ENCODE data around the gene MLH1. TPM values are rescaled to one million over a fixed set of nuclear protein-coding genes. Genes with fewer than 3 reads are reported as not detected.

The MLH1 gene
- total RNA-seq, 2 experiments from 2014 or later, result 94.2 to 102 TPM

DNA sequence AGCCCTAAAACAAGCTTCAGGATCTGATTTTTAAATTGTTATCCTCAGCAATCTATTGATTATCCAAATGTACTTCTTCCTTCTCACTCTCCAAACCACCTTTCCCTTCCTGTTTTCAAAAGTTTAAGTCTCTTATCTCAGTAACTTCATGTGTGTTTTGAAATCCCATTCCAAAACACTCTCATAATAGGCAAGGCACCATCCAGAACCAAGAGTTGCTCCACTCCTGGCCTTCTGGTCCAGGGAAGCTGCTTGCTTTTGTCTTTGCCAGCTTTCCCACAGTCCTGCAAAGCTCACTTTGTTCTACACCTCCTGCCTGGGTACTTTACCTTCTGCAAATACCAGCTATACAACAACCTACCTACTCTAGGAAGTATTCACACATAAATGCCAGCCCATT lies 63.5 kb downstream of the MLH1 start:
- no peaks in the 10 kb centered on the region for H3K79me2 ChIP-seq (ENCODE audit: insufficient read depth, low read depth, low read length)
- no peak for DNase-seq (ENCODE audit: low spot score)
- H3K9me2 ChIP-seq (ENCODE audit: insufficient read depth, low read length), result no peaks in the 10 kb centered on the region
- BruUV-seq (replicated peaks), result no TSS peak
- H3K27ac ChIP-seq (ENCODE audit: low read depth, low read length, poor library complexity, severe bottlenecking), result no peak overlapping the region
- H3K36me3 ChIP-seq (ENCODE audit: insufficient read depth, low read length), result peaks cover 71% of the 10 kb centered on the region
- no peaks in the 10 kb centered on the region for H4K20me1 ChIP-seq (ENCODE audit: insufficient read depth, low read length)
- TF ChIP-seq, protein P1, sequence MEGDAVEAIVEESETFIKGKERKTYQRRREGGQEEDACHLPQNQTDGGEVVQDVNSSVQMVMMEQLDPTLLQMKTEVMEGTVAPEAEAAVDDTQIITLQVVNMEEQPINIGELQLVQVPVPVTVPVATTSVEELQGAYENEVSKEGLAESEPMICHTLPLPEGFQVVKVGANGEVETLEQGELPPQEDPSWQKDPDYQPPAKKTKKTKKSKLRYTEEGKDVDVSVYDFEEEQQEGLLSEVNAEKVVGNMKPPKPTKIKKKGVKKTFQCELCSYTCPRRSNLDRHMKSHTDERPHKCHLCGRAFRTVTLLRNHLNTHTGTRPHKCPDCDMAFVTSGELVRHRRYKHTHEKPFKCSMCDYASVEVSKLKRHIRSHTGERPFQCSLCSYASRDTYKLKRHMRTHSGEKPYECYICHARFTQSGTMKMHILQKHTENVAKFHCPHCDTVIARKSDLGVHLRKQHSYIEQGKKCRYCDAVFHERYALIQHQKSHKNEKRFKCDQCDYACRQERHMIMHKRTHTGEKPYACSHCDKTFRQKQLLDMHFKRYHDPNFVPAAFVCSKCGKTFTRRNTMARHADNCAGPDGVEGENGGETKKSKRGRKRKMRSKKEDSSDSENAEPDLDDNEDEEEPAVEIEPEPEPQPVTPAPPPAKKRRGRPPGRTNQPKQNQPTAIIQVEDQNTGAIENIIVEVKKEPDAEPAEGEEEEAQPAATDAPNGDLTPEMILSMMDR (conservative IDR thresholded peaks at IDR 0.05; ENCODE audit: low read length), result no peak
- no peak for TF ChIP-seq EZH2phosphoT487 (IDR thresholded peaks at IDR 0.05; ENCODE audit: borderline replicate concordance, low read depth, low read length)
- no peaks in the 10 kb centered on the region for H3K9me3 ChIP-seq (ENCODE audit: low read length)
- peaks cover 12% of the 10 kb centered on the region for H3K4me1 ChIP-seq (ENCODE audit: insufficient read depth, low read length, poor library complexity, severe bottlenecking)
- ChIA-PET POLR2A (interaction anchor here (0.7 to 1.6 kb wide), 4 partner anchors 9 to 1145 kb away, joined by 3 to 4 read pairs (median 3); no protein-coding TSS in a partner anchor), CTCF (ENCODE audit: unreplicated experiment) (no interaction called here)
- H3K4me3 ChIP-seq (ENCODE audit: low read depth, low read length, poor library complexity, severe bottlenecking), result no peak overlapping the region
- H2AFZ ChIP-seq (ENCODE audit: low read length), result no peak overlapping the region
- no peak overlapping the region for H3K4me2 ChIP-seq (ENCODE audit: low read length)
- intact Hi-C loops (cut with micrococcal nuclease; ENCODE audit: unreplicated experiment), result loop anchor here (10.0 kb wide), 2 partner anchors 158 to 332 kb away; no protein-coding TSS in a partner anchor

DNA sequence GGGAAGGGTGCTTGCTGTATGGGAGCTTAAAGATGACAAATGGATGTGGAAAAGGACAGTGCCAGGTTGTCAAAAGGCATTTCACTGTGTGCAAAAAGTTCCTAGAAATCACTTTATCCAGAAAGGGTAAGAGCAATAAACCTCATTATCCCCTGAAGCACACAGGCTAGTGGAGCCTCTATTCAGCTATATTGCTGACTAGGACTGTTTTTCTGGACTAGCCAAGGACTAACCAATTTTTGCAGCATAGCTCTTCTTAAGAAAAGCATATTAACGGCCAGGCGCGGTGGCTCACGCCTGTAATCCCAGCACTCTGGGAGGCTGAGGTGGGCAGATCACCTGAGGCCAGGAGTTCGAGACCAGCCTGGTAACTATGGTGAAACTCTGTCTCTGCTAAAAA lies 64.8 kb downstream of the MLH1 start:
- no peak for DNase-seq (ENCODE audit: low spot score)
- H3K36me3 ChIP-seq (ENCODE audit: insufficient read depth, low read length), result peaks cover 72% of the 10 kb centered on the region
- no peaks in the 10 kb centered on the region for H3K9me3 ChIP-seq (ENCODE audit: low read length)
- no peaks in the 10 kb centered on the region for H4K20me1 ChIP-seq (ENCODE audit: insufficient read depth, low read length)
- no peak for TF ChIP-seq EZH2phosphoT487 (IDR thresholded peaks at IDR 0.05; ENCODE audit: borderline replicate concordance, low read depth, low read length)
- TF ChIP-seq, protein P1 (conservative IDR thresholded peaks at IDR 0.05; ENCODE audit: low read length), result no peak
- no peak overlapping the region for H3K4me3 ChIP-seq (ENCODE audit: low read depth, low read length, poor library complexity, severe bottlenecking)
- no peaks in the 10 kb centered on the region for H3K9me2 ChIP-seq (ENCODE audit: insufficient read depth, low read length)
- intact Hi-C loops (cut with micrococcal nuclease; ENCODE audit: unreplicated experiment), result loop anchor here (10.0 kb wide), 2 partner anchors 157 to 333 kb away; no protein-coding TSS in a partner anchor
- no peak overlapping the region for H3K27ac ChIP-seq (ENCODE audit: low read depth, low read length, poor library complexity, severe bottlenecking)
- no TSS peak for BruUV-seq (replicated peaks)
- peaks cover 12% of the 10 kb centered on the region for H3K4me1 ChIP-seq (ENCODE audit: insufficient read depth, low read length, poor library complexity, severe bottlenecking)
- CTCF ChIA-PET (ENCODE audit: unreplicated experiment), result no interaction called here
- POLR2A ChIA-PET, result interaction anchor here (0.7 kb wide), 1 partner anchor 9 kb away, joined by 3 read pairs; no protein-coding TSS in a partner anchor
- H2AFZ ChIP-seq (ENCODE audit: low read length), result no peak overlapping the region
- no peak overlapping the region for H3K4me2 ChIP-seq (ENCODE audit: low read length)
- H3K79me2 ChIP-seq (ENCODE audit: insufficient read depth, low read depth, low read length), result no peaks in the 10 kb centered on the region

DNA sequence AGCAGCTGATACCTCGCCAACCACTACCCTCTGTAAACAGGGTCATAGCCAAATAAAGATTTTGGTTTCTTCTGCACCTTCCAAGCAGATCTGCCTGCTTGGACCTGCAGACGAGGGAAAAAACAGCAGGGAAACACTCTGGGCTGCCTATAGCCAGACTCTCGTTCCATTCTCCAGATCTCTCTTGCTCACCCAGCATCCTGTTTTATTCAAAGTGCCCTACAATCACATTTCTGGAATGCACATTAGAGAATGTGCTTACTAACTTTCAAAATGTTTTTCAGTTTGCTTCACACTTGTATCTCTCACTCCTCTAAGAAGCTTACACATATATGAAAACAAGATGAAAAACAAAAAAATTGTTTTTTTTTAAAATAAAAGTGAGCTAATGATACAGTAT lies 71.4 kb downstream of the MLH1 start:
- no peaks in the 10 kb centered on the region for H3K9me3 ChIP-seq (ENCODE audit: low read length)
- no peak overlapping the region for H2AFZ ChIP-seq (ENCODE audit: low read length)
- H3K9me2 ChIP-seq (ENCODE audit: insufficient read depth, low read length), result no peaks in the 10 kb centered on the region
- no peak overlapping the region for H3K4me3 ChIP-seq (ENCODE audit: low read depth, low read length, poor library complexity, severe bottlenecking)
- intact Hi-C loops (cut with micrococcal nuclease; ENCODE audit: unreplicated experiment), result no loop called here
- no peaks in the 10 kb centered on the region for H4K20me1 ChIP-seq (ENCODE audit: insufficient read depth, low read length)
- H3K36me3 ChIP-seq (ENCODE audit: insufficient read depth, low read length), result peaks cover 41% of the 10 kb centered on the region
- POLR2A ChIA-PET, result interaction anchor here (0.5 to 0.9 kb wide), 4 partner anchors 39 to 271 kb away, joined by 3 to 4 read pairs (median 3); no protein-coding TSS in a partner anchor
- no peaks in the 10 kb centered on the region for H3K79me2 ChIP-seq (ENCODE audit: insufficient read depth, low read depth, low read length)
- no peaks in the 10 kb centered on the region for H3K4me1 ChIP-seq (ENCODE audit: insufficient read depth, low read length, poor library complexity, severe bottlenecking)
- CTCF ChIA-PET (ENCODE audit: unreplicated experiment), result no interaction called here
- no TSS peak for BruUV-seq (replicated peaks)
- H3K27ac ChIP-seq (ENCODE audit: low read depth, low read length, poor library complexity, severe bottlenecking), result no peak overlapping the region
- no peak for DNase-seq (ENCODE audit: low spot score)
- TF ChIP-seq, protein P1 (conservative IDR thresholded peaks at IDR 0.05; ENCODE audit: low read length), result no peak
- TF ChIP-seq EZH2phosphoT487 (IDR thresholded peaks at IDR 0.05; ENCODE audit: borderline replicate concordance, low read depth, low read length), result no peak
- H3K4me2 ChIP-seq (ENCODE audit: low read length), result no peak overlapping the region
